NCI-H1694 treated with DMSO at 0.1 percent for 48 hours (cell line): ENCODE data around the gene PRKCZ.
A peak's percentile ranks its signal among the peaks of the same experiment; 100 is the strongest.

Source experiments
- DNase-seq: peaks from one replicate; lab custom pipeline; 2025; lab: John Stamatoyannopoulos, UW

Gene PRKCZ

GRCh38 chr1:2210084-2210653 is 160.0 kb downstream of the PRKCZ start:
- no peak for DNase-seq

- no peak for DNase-seq
Measured at GRCh38 chr1:2210786-2211185, 160.6 kb downstream of the PRKCZ start.

GRCh38 chr1:2212274-2212531 is 162.0 kb downstream of the PRKCZ start:
- no peak for DNase-seq

GRCh38 chr1:2212532-2213491 is 162.6 kb downstream of the PRKCZ start:
- DNase-seq, result no peak

GRCh38 chr1:2213576-2214505 is 163.6 kb downstream of the PRKCZ start:
- DNase-seq, result no peak

- no peak for DNase-seq
Measured at GRCh38 chr1:2214541-2215241, 164.5 kb downstream of the PRKCZ start.

- no peak for DNase-seq
Measured at GRCh38 chr1:2215329-2215728, 165.1 kb downstream of the PRKCZ start.

- DNase-seq, result no peak
Measured at GRCh38 chr1:2215909-2216766, 165.9 kb downstream of the PRKCZ start.

- DNase-seq, result no peak
Measured at GRCh38 chr1:2216767-2217058, 166.5 kb downstream of the PRKCZ start.

GRCh38 chr1:2221271-2221670 is 171.1 kb downstream of the PRKCZ start:
- no peak for DNase-seq

GRCh38 chr1:2224170-2224584 is 174.0 kb downstream of the PRKCZ start:
- no peak for DNase-seq

GRCh38 chr1:2224631-2225428 is 174.6 kb downstream of the PRKCZ start:
- no peak for DNase-seq

- no peak for DNase-seq
Measured at GRCh38 chr1:2226525-2227345, 176.5 kb downstream of the PRKCZ start.

- peak; percentile 87 for DNase-seq
Measured at GRCh38 chr1:2227346-2228156, 177.3 kb downstream of the PRKCZ start.

GRCh38 chr1:2228157-2228594 is 178.0 kb downstream of the PRKCZ start, which contains the start of gene SKI:
SKI (plus strand) TSS chr1:2228319; CDS start chr1:2228767, 448 bp downstream.
- no peak for DNase-seq

- DNase-seq, result no peak
Measured at GRCh38 chr1:2228694-2229036, 178.5 kb downstream of the PRKCZ start.

- peak; percentile 15 for DNase-seq
Measured at GRCh38 chr1:2229037-2229864, 179.0 kb downstream of the PRKCZ start.
